Astrocyte of the spinal cord (primary cell): ENCODE data around the gene TARDBP.
"Not testable (repeated sequence)": the region's sequence is repeated elsewhere in the genome, so short reads cannot be mapped to it uniquely, and the experiment has no call there.

ENCODE experiments used
- DNase-seq: peaks from one replicate; pipeline ENCODE4 v3.0.0; 2011; ENCODE audit warnings: low read depth, low spot score
- H3K4me3 ChIP-seq: 2 replicates; pipeline ENCODE4 v1.5.1; 2011; ENCODE audit warnings: low read depth, mild to moderate bottlenecking, low read length, moderate library complexity
- in situ Hi-C: cut with HindIII; loops from 2 replicates; pipeline ENCODE4 v1.10.0; 2017; ENCODE audit warnings: low sequenced_read_pairs
- TF ChIP-seq, protein P1 (sequence below): IDR thresholded peaks from 2 replicates; pipeline ENCODE4 v1.5.1; 2012; ENCODE audit warnings: low read depth, mild to moderate bottlenecking, low read length, inconsistent platforms

Gene TARDBP

DNA sequence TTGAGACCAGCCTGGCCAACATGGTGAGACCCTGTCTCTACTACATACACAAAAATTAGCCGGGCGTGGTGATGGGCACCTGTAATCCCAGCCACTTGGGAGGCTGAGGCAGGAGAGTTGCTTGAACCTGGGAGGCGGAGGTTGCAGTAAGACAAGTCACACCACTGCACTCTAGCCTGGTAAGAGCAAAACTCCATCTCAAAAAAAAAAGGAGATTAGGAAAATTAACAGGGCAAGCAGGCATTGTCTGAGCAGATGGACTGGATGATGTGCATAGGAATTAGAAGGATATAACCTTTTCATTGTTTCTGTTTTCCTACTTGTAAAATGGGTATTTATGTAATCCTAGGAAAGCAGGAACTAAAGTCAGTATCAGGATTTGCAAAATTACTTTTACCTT is 15.6 kb downstream of the TARDBP start:
- no peak for DNase-seq
- H3K4me3 ChIP-seq = no peak overlapping the region
- TF ChIP-seq, protein P1, sequence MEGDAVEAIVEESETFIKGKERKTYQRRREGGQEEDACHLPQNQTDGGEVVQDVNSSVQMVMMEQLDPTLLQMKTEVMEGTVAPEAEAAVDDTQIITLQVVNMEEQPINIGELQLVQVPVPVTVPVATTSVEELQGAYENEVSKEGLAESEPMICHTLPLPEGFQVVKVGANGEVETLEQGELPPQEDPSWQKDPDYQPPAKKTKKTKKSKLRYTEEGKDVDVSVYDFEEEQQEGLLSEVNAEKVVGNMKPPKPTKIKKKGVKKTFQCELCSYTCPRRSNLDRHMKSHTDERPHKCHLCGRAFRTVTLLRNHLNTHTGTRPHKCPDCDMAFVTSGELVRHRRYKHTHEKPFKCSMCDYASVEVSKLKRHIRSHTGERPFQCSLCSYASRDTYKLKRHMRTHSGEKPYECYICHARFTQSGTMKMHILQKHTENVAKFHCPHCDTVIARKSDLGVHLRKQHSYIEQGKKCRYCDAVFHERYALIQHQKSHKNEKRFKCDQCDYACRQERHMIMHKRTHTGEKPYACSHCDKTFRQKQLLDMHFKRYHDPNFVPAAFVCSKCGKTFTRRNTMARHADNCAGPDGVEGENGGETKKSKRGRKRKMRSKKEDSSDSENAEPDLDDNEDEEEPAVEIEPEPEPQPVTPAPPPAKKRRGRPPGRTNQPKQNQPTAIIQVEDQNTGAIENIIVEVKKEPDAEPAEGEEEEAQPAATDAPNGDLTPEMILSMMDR = no peak
- in situ Hi-C loops = no loop called here

DNA sequence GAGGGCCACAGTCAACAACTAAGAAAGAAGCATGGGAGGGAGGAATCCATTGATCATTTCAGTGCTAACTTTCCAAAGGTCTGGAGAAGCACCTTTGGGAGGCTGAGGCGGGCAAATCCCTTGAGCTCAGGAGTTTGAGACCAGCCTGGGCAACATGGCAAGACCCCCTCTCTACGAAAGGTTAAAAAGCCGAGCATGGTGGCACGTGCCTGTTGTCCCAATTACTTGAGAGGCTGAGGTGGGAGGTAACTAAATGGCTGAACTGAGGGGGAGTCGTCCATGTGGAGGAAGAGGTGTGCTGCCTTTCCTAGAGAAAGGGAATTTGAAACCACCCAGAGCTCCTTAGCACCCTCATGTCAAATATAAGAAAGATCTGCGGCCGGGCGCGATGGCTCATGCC is 18.4 kb downstream of the TARDBP start:
- TF ChIP-seq, protein P1 = no peak
- no peak overlapping the region for H3K4me3 ChIP-seq
- DNase-seq = no peak
- in situ Hi-C loops = no loop called here

DNA sequence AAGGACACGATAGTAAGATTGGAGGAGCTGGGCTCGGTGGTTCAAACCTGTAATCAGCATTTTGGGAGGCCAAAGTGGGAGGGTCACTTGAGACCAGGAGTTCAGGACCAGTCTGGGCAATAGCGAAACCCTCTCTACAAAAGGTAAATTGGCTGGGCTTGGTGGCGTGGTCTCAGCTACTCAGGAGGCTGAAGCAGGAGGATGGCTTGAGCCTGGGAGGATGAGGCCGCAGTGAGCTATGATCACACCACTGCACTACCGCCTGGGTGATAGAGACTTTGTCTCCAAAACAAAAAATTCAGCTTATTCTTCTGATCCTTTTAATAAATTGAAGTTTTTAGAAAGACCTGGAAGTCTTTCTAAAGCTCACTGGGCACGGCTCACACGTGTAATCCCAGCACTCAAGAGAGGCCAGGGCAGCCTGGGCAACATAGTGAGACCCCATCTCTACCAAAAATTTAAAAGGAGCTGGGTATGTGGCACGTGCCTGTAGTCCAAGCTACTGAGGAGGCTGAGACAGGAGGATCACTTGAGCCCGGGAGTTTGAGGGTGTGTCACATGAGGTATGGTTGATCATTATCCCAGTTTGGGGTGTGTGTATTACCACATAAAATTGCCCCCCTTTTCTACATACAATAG is 19.3 kb downstream of the TARDBP start:
- DNase-seq = no peak
- TF ChIP-seq, protein P1 = no peak
- H3K4me3 ChIP-seq = no peak overlapping the region
- in situ Hi-C loops = no loop called here

DNA sequence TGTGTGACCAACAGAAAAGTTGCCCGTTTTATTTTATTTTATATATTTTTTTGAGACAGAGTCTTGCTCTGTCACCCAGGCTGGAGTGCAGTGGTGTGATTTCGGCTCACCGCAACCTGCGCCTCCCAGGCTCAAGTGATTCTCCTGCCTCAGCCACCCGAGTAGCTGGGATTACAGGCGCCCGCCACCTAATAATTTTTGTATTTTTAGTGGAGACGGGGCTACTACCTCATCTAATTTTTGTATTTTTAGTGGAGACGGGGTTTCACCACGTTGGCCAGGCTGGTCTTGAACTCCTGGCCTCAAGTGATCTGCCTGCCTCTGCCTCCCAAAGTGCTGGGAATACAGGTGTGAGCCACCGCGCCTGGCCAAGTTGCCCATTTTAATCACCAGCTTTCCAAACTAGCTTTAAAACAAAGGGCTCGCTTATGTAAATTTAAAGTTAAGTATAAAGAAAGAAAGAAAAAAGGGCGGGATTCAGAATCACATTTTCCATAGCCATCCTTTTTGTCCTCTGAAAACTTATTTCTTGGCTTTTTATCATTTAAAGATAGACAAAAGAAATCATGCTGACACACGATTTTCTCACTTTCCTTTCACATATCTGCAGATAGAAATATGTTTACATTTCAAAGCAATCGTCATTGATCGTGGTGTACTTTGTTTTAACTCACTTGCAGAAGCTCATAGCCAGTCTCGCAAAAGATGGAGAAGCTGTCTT is 24.7 kb downstream of the TARDBP start:
- H3K4me3 ChIP-seq, DNase-seq, in situ Hi-C loops: not testable (repeated sequence)

DNA sequence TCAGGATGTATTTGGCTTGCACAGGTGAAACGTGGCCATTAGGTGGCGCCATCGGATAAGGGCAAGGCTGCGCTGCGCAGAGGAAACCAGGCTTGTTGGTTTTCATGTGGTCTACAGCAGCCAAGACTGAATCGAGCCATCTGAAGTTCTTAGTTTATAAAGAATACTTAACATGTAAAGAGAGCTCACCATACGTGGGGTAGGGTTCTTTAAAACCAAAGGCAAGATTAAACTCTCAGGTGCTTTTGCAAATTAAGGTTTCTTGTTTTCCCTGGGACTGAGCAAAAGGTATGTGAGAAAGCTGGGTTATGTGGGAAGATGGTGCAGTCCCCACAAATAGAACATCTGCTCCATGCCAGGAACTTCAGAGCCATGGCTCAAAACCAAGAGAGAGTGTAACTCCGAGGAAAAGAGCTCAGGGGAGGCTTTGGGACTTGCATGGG is 25.3 kb downstream of the TARDBP start:
- H3K4me3 ChIP-seq = no peak overlapping the region
- TF ChIP-seq, protein P1 = peak; percentile 96
- in situ Hi-C loops = no loop called here
- DNase-seq = peak; percentile 85

DNA sequence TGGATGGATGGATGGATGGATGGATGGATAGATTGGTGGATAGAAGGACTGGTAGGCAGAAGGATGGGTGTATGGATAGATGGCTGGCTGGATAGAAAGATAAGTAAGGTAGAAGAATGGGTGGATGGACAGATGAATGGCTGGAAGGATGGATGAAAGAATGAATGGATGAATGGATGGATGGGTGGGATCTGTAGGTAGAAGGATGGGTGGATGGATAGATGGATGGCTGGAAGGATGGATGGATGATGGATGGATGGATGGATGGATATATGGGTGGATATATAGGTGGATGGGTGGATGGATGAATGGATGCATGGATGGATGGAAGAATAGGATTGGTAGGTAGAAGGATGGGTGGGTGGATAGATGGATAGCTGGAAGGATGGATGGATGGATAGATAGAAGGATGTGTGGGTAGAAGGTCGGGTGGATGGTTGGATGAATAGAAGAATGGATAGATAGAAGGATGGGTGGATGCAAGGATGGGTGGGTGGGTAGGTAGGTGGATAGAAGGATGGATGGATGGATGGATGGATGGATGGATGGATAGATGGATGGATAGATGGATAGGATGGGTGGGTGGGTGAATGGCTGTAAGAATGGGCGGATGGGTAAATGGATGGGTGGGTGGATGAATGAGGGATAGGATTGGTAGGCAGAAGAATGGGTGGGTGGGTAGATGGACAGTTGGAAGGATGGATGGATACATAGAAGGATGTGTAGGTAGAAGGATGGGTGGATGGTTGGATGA is 27.1 kb downstream of the TARDBP start:
- no peak overlapping the region for H3K4me3 ChIP-seq
- TF ChIP-seq, protein P1 = no peak
- DNase-seq = no peak
- in situ Hi-C loops = no loop called here

DNA sequence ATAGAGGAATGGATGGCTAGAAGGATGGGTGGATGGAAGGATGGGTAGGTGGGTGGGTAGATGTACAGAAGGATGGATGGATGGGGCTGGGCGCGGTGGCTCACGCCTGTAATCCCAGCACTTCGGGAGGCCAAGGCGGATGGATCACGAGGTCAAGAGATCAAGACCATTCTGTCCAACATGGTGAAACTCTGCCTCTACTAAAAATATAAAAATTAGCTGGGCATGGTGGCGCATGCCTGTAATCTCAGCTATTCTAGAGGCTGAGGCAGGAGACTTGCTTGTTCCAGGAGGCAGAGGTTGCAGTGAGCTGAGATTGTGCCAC is 27.6 kb downstream of the TARDBP start:
- DNase-seq, in situ Hi-C loops, H3K4me3 ChIP-seq: not testable (repeated sequence)
